Measurements from ENCODE around the gene SPDL1. TPM values are rescaled to one million over a fixed set of nuclear protein-coding genes. Genes with fewer than 3 reads are reported as not detected.

Gene SPDL1
- total and polyA plus RNA-seq, 2 experiments from 2014 or later: 17.9 to 27.3 TPM

GRCh38 chr5:169563369-169563768 is 20.2 kb upstream of the SPDL1 start:
- H3K27me3 ChIP-seq: no peaks in the 10 kb centered on the region
- H2AFZ ChIP-seq: no peak overlapping the region
- H3K79me2 ChIP-seq: no peaks in the 10 kb centered on the region
- no peaks in the 10 kb centered on the region for H3K36me3 ChIP-seq (replicated peaks; ENCODE audit: insufficient read depth, low read depth)
- TF ChIP-seq EZH2 (IDR thresholded peaks at IDR 0.05; ENCODE audit: borderline replicate concordance): no peak
- TF ChIP-seq, protein P1, sequence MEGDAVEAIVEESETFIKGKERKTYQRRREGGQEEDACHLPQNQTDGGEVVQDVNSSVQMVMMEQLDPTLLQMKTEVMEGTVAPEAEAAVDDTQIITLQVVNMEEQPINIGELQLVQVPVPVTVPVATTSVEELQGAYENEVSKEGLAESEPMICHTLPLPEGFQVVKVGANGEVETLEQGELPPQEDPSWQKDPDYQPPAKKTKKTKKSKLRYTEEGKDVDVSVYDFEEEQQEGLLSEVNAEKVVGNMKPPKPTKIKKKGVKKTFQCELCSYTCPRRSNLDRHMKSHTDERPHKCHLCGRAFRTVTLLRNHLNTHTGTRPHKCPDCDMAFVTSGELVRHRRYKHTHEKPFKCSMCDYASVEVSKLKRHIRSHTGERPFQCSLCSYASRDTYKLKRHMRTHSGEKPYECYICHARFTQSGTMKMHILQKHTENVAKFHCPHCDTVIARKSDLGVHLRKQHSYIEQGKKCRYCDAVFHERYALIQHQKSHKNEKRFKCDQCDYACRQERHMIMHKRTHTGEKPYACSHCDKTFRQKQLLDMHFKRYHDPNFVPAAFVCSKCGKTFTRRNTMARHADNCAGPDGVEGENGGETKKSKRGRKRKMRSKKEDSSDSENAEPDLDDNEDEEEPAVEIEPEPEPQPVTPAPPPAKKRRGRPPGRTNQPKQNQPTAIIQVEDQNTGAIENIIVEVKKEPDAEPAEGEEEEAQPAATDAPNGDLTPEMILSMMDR (IDR thresholded peaks at IDR 0.05; ENCODE audit: poor library complexity): no peak
- TF ChIP-seq EZH2phosphoT487 (IDR thresholded peaks at IDR 0.05; ENCODE audit: low read depth, severe bottlenecking, unreplicated experiment): no peak
- no peak overlapping the region for H3K4me2 ChIP-seq
- peaks cover 14% of the 10 kb centered on the region for H3K4me1 ChIP-seq (ENCODE audit: insufficient read depth)
- H3K9me3 ChIP-seq (ENCODE audit: low read depth): no peaks in the 10 kb centered on the region
- H3K27ac ChIP-seq: no peak overlapping the region
- no peaks in the 10 kb centered on the region for H4K20me1 ChIP-seq (ENCODE audit: insufficient read depth, poor library complexity, severe bottlenecking)
- H3K4me3 ChIP-seq: no peak overlapping the region
- no peak for DNase-seq (ENCODE audit: low spot score)
- no peaks in the 10 kb centered on the region for H3K9me2 ChIP-seq (replicated peaks; ENCODE audit: insufficient read depth)
- 42% methylated on average over 1 of the region's 1 CpG for WGBS (ENCODE audit: low lambda C conversion rate, missing lambda C conversion rate)

DNA sequence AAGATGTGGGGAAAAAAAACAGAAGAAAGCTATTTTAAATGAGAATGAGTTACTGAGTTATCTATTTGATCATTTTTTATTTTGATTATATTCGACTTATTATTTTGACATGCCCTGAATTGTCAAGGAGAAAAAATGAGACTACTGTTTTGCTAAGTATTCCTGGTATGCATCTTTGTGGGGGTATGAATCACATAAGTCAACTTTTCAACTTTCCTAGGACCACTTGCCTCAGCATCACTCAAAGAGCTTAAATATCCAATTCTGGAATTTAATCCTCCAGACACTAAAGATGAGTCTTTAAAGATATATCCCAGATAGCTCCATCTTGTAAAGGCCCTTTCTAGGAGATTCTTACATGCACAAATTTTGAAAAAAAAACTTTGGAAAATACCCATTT is 17.4 kb upstream of the SPDL1 start:
- no peak overlapping the region for H3K4me2 ChIP-seq
- H3K36me3 ChIP-seq (replicated peaks; ENCODE audit: insufficient read depth, low read depth): no peaks in the 10 kb centered on the region
- H3K4me3 ChIP-seq: no peak overlapping the region
- no peaks in the 10 kb centered on the region for H4K20me1 ChIP-seq (ENCODE audit: insufficient read depth, poor library complexity, severe bottlenecking)
- TF ChIP-seq EZH2 (IDR thresholded peaks at IDR 0.05; ENCODE audit: borderline replicate concordance) (no peak), EZH2phosphoT487 (IDR thresholded peaks at IDR 0.05; ENCODE audit: low read depth, severe bottlenecking, unreplicated experiment) (no peak)
- TF ChIP-seq, protein P1 (IDR thresholded peaks at IDR 0.05; ENCODE audit: poor library complexity): no peak
- no peak for DNase-seq (ENCODE audit: low spot score)
- peaks cover 14% of the 10 kb centered on the region for H3K4me1 ChIP-seq (ENCODE audit: insufficient read depth)
- H2AFZ ChIP-seq: no peak overlapping the region
- H3K27me3 ChIP-seq: no peaks in the 10 kb centered on the region
- H3K9me3 ChIP-seq (ENCODE audit: low read depth): no peaks in the 10 kb centered on the region
- no peaks in the 10 kb centered on the region for H3K9me2 ChIP-seq (replicated peaks; ENCODE audit: insufficient read depth)
- H3K27ac ChIP-seq: no peak overlapping the region
- H3K79me2 ChIP-seq: no peaks in the 10 kb centered on the region
- 85% methylated on average over 1 of the region's 1 CpG for WGBS (ENCODE audit: low lambda C conversion rate, missing lambda C conversion rate)

GRCh38 chr5:169567079-169567478 is 16.5 kb upstream of the SPDL1 start:
- Histone ChIP-seq H3K9me2 (replicated peaks; ENCODE audit: insufficient read depth) (no peaks in the 10 kb centered on the region), H3K27ac (no peak overlapping the region), H3K9me3 (ENCODE audit: low read depth) (no peaks in the 10 kb centered on the region), H4K20me1 (ENCODE audit: insufficient read depth, poor library complexity, severe bottlenecking) (no peaks in the 10 kb centered on the region), H3K4me1 (ENCODE audit: insufficient read depth) (peaks cover 7% of the 10 kb centered on the region), H3K79me2 (no peaks in the 10 kb centered on the region), H3K27me3 (no peaks in the 10 kb centered on the region), H3K36me3 (replicated peaks; ENCODE audit: insufficient read depth, low read depth) (no peaks in the 10 kb centered on the region), H3K4me2 (no peak overlapping the region), H2AFZ (no peak overlapping the region), H3K4me3 (no peak overlapping the region)
- TF ChIP-seq EZH2phosphoT487 (IDR thresholded peaks at IDR 0.05; ENCODE audit: low read depth, severe bottlenecking, unreplicated experiment) (no peak), EZH2 (IDR thresholded peaks at IDR 0.05; ENCODE audit: borderline replicate concordance) (no peak)
- TF ChIP-seq, protein P1 (IDR thresholded peaks at IDR 0.05; ENCODE audit: poor library complexity): no peak
- DNase-seq (ENCODE audit: low spot score): peak; percentile 52
- 68% methylated on average over 2 of the region's 2 CpGs for WGBS (ENCODE audit: low lambda C conversion rate, missing lambda C conversion rate)

GRCh38 chr5:169569513-169569912 is 14.1 kb upstream of the SPDL1 start:
- H3K27ac ChIP-seq: no peak overlapping the region

More at GRCh38 chr5:169569513-169569912, 14.1 kb upstream of the SPDL1 start:
- Histone ChIP-seq H3K9me3 (ENCODE audit: low read depth) (no peaks in the 10 kb centered on the region), H3K27me3 (no peaks in the 10 kb centered on the region), H3K36me3 (replicated peaks; ENCODE audit: insufficient read depth, low read depth) (no peaks in the 10 kb centered on the region), H3K4me1 (ENCODE audit: insufficient read depth) (peaks cover 12% of the 10 kb centered on the region), H4K20me1 (ENCODE audit: insufficient read depth, poor library complexity, severe bottlenecking) (no peaks in the 10 kb centered on the region), H3K4me3 (no peak overlapping the region), H3K4me2 (no peak overlapping the region), H3K9me2 (replicated peaks; ENCODE audit: insufficient read depth) (no peaks in the 10 kb centered on the region), H3K79me2 (no peaks in the 10 kb centered on the region), H2AFZ (no peak overlapping the region)
- WGBS (ENCODE audit: low lambda C conversion rate, missing lambda C conversion rate): 93% methylated on average over 3 of the region's 3 CpGs
- DNase-seq (ENCODE audit: low spot score): no peak
- TF ChIP-seq, protein P1 (IDR thresholded peaks at IDR 0.05; ENCODE audit: poor library complexity): no peak
- TF ChIP-seq EZH2phosphoT487 (IDR thresholded peaks at IDR 0.05; ENCODE audit: low read depth, severe bottlenecking, unreplicated experiment) (no peak), EZH2 (IDR thresholded peaks at IDR 0.05; ENCODE audit: borderline replicate concordance) (no peak)

Measured in hepatocyte (in vitro differentiated cells).